ENCODE results near the gene ECHS1. TPM values are rescaled to one million over a fixed set of nuclear protein-coding genes. Genes with fewer than 3 reads are reported as not detected.

Gene ECHS1
- total RNA-seq, 1 experiment from 2014 or later: 58.0 TPM

GRCh38 chr10:133375357-133376115, 2.4 kb upstream of the ECHS1 start (continued):
- no peak for TF ChIP-seq JUND (IDR thresholded peaks at IDR 0.05)

GRCh38 chr10:133372507-133372906, 647 bp downstream of the ECHS1 start:
- no TSS peak for BruUV-seq (replicated peaks)
- H3K4me3 ChIP-seq (replicated peaks in 1 of 2; ENCODE audit: low read depth in 1 of 2, low read length in 2 of 2): peak overlapping the region; percentile 40 to 57; a peak in 3 of 4 replicates
- ATAC-seq (no peak), DNase-seq (ENCODE audit: low read depth, low spot score) (no peak)
- no peaks in the 10 kb centered on the region for H4K20me1 ChIP-seq (ENCODE audit: insufficient read depth)
- H3K27me3 ChIP-seq (ENCODE audit: insufficient read depth, low read length): no peaks in the 10 kb centered on the region
- H3K9me2 ChIP-seq (ENCODE audit: insufficient read depth): no peaks in the 10 kb centered on the region
- H2AFZ ChIP-seq (ENCODE audit: low read depth, low read length, poor library complexity, severe bottlenecking): no peak overlapping the region
- intact Hi-C loops (cut with micrococcal nuclease): no loop called here
- H3K27ac ChIP-seq (ENCODE audit: low read depth, low read length): no peak overlapping the region
- ChIA-PET RAD21 (ENCODE audit: low non-redundant PET in 1 of 2, low total read pairs in 2 of 2, uncharacterized antibody in 2 of 2, unreplicated experiment in 2 of 2) (no interaction called here), CTCF (no interaction called here), POLR2A (no interaction called here)
- H3K4me1 ChIP-seq (ENCODE audit: control insufficient read depth in 1 of 2, insufficient read depth in 2 of 2, low read length in 2 of 2): peaks cover 0 to 4% of the 10 kb centered on the region in 2 experiments; a peak in 2 of 4 replicates
- no peaks in the 10 kb centered on the region for H3K36me3 ChIP-seq (ENCODE audit: control insufficient read depth in 1 of 2, insufficient read depth in 2 of 2, low read length in 2 of 2)
- no peak overlapping the region for H3K9ac ChIP-seq (ENCODE audit: low read length)
- 0 out of 2 replicates have a peak, but pooled peaks cover 4% of the 10 kb centered on the region for H3K79me2 ChIP-seq (ENCODE audit: insufficient read depth, low read length)
- H3K4me2 ChIP-seq (ENCODE audit: low read length): peak overlapping the region; percentile 48
- no peak for TF ChIP-seq POLR2AphosphoS5 (IDR thresholded peaks at IDR 0.05; ENCODE audit: low read depth, low read length)
- no peak for TF ChIP-seq EZH2 (IDR thresholded peaks at IDR 0.05)
- TF ChIP-seq TCF7L2 (IDR thresholded peaks at IDR 0.05; ENCODE audit: borderline replicate concordance, extremely low read depth, insufficient read depth, insufficient read length): no peak
- TF ChIP-seq SP1 (IDR thresholded peaks at IDR 0.05; ENCODE audit: low read depth): no peak
- no peak for TF ChIP-seq ELF1 (IDR thresholded peaks at IDR 0.05; ENCODE audit: borderline replicate concordance, low read depth)
- TF ChIP-seq ZNF274 (IDR thresholded peaks at IDR 0.05; ENCODE audit: low read depth, low read length): no peak
- no peak for TF ChIP-seq YY1 (IDR thresholded peaks at IDR 0.05; ENCODE audit: extremely low read depth, insufficient replicate concordance, low read depth, low read length)
- TF ChIP-seq EGR1 (IDR thresholded peaks at IDR 0.05; ENCODE audit: low read depth): no peak
- TF ChIP-seq ZFX (IDR thresholded peaks at IDR 0.05): no peak
- no peaks in the 10 kb centered on the region for H3K9me3 ChIP-seq (ENCODE audit: control insufficient read depth in 1 of 2, insufficient read depth in 1 of 2, low read depth in 1 of 2, low read length in 2 of 2)
